Measurements from ENCODE around the gene NRG3.
"Not testable (repeated sequence)": the region's sequence is repeated elsewhere in the genome, so short reads cannot be mapped to it uniquely, and the experiment has no call there.

The NRG3 gene

DNA sequence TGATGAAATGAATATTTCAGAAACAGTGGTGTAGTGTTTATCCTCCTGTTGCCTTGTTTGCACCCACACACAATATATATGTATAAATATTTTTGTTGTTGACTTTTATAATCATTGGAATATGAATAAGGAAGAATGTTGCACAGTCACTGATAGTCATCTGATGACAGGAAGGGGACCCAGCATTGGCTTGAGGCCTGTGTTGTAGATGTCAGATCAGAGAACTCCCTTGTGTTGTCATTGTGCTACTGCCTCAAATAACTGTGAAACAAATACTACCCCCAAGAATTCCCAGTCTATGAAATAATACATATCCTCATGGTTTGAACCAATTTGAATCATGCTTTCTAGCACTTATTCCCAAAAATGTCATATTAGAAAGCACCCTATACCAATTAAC is 84.0 kb downstream of the NRG3 start:
- no peak for DNase-seq (ENCODE audit: low read depth in 3 of 3)

- DNase-seq (ENCODE audit: low read depth in 3 of 3), result no peak
These were observed 86.6 kb downstream of the NRG3 start for GRCh38 chr10:81961451-81962184.

DNA sequence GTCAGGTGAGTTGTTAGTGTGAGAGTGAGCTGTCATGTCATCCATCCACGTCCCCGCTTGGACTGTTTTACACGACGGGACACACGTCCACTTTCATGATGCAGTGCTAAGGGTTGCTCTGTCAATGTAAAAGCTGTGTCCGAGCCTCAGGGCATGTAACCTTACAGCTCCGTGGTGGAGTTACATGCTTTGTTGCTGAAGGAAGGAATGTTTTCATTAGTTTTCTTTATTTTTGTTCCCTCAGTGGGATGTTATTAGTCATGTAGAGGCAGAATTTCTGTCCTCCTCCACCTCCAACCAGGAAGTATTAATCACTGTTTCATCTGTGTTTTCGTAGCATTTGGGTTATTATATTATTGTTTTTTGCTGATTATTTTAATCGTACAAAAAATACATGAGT is 88.6 kb downstream of the NRG3 start:
- no peak for DNase-seq (ENCODE audit: low read depth in 3 of 3)

DNA sequence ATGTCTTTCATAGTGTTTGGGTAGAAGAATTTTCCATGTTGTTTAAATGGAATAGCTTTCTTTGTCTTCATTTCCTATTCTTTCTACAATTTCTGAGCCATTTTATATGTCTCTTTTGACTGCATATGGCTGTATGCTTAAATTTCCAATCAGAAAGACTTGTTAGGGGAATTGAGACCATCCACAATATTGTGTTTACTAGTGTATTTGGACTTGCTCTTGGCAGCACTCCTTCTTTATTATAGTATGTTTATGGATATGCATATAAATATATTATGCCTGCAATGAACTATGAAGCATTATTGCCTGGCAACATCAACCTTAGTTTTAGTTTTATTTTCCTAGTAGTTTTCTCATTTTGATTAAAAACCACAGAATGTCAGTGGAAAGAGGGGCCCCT is 92.7 kb downstream of the NRG3 start:
- DNase-seq (ENCODE audit: low read depth in 3 of 3), result no peak

- no peak for DNase-seq (ENCODE audit: low read depth in 3 of 3)
These were observed 94.1 kb downstream of the NRG3 start for GRCh38 chr10:81969136-81969535.

DNA sequence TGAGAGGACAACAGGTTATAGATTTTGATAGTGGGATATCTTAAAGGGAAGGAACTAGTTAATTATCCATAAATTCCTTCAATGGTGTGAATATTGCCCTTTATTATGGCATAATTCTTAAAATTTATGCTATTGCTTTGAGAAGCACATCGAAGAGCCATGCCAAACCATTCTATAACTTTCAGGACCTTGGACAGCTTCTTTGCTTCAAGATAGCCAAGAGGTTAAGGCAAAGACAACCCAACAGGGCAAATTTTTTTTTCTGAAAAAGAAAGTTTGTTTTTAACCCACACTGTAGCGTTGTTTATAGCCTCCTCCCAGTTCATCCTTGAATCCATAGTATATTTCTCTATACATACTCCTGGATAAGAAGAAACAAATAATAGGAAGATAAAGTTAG is 103.2 kb downstream of the NRG3 start:
- DNase-seq (ENCODE audit: low read depth in 3 of 3), result no peak

DNA sequence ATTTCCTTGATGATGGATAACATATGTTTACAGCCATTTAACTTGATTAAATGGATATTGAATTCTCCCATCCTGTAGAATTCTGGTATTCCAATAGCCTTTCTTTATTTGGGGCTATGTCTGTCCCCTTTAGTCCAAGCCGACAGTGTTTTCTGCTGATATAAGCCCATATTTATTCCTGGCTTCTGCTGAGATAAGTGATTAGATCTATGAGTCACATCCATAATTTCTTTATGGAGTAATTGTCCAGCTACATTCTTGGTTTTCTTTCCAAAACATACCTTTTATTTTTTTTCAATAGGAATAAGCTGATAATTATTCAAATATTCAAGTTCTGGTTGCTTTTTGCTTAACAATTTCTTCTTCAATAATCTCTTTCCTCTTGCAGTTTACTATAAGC is 106.7 kb downstream of the NRG3 start:
- DNase-seq (ENCODE audit: low read depth in 3 of 3), result no peak

DNA sequence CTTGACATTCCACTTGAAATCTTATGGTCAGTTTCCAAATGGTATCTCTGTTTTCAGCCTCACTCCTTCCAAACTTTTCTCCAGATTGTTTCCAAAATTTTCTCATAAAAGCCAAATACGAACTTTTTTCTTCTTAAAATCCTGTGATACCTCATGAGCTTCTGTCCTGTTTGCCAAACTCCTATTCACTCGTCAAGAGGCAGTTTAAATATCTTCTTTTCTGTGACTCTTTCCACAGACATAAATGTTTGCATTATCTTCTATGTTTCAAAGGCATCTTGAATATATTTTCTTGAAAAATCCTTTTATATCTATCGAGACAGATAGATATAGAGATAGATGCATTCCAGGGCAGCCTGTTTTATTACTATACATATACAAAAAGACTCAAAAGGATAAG is 109.4 kb downstream of the NRG3 start:
- no peak for DNase-seq (ENCODE audit: low read depth in 3 of 3)

DNA sequence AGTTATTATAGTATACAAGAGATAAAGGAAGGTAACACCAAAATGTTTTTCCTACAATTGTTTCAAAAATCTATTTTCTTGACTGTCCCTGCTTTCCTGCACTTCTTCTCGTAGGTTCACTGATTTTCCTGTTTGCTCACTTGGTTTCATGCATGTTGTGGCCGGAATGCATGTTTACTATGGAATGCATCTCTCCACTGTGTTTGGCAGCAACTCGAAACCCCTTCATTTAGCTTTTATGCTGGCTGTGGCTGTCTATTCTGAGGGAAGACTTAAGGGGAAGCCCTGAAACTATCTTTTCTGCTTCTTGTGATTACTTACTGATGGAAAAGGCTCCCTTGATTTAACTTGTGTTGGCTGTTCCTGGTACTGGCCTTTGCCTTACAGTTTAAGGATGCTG is 120.3 kb downstream of the NRG3 start:
- DNase-seq (ENCODE audit: low read depth in 3 of 3), result no peak

DNA sequence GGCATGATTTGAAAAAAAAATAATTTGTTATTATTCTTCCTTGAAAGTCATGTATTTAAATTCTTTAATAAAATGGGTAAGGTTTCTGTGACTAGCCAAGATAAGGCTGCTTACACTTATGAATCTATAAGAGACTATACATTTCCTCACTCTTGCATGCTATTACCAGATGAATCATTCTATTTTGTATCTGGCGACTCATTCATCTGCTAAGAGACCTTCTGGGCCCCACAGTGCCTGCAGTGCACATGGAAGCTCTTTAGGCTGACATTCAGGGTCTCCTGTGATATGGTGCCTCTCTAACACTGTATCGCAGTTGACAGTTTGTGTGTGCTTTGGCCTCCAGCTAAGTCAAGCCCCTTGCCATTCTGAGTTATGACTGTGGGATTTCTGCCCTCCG is 121.9 kb downstream of the NRG3 start:
- DNase-seq (ENCODE audit: low read depth in 3 of 3), result no peak

- DNase-seq (ENCODE audit: low read depth in 3 of 3), result no peak
These were observed 146.0 kb downstream of the NRG3 start for GRCh38 chr10:82020999-82021398.

- no peak for DNase-seq (ENCODE audit: low read depth in 3 of 3)
These were observed 152.7 kb downstream of the NRG3 start for GRCh38 chr10:82027711-82028110.

DNA sequence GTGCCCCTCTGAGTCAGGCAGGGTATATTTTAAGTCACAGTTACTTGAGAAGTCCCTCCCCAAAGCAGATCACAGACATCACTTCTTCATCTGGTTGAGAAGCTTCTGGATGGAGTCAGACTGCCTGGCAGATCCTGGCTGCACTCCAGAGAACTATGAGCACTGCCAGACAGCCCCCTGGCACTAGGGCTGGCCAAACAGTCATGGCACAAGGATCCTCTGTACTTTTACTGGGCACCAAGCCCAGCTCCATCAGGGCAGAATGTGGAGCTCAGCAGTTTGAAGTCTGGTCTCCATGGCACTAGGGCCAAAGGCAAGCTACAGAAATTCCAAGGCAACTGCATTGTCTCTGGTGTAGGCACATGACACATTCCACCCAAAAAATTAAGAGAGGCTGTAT is 162.1 kb downstream of the NRG3 start:
- DNase-seq (ENCODE audit: low read depth in 3 of 3), result no peak

DNA sequence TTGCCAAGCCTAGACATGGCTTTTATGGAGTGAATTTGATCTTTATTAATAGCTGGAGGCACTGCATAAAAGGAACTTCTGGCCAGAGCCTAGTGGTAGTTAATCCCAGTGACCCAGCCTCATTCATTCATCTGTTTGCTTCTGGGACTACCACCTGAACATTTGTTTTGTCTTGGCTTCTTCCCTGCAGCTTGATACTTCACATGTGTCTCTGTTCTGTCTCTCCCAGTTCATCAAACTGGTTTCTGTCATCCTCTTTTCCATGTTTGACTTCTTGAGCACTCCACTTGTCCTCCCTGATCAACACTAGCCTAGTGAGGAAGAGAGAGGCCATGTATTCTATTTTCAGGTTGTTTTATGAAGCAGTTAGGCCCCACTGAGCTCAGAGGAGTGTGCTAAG is 163.6 kb downstream of the NRG3 start:
- no peak for DNase-seq (ENCODE audit: low read depth in 3 of 3)

- no peak for DNase-seq (ENCODE audit: low read depth in 3 of 3)
These were observed 165.3 kb downstream of the NRG3 start for GRCh38 chr10:82040336-82040735.

DNA sequence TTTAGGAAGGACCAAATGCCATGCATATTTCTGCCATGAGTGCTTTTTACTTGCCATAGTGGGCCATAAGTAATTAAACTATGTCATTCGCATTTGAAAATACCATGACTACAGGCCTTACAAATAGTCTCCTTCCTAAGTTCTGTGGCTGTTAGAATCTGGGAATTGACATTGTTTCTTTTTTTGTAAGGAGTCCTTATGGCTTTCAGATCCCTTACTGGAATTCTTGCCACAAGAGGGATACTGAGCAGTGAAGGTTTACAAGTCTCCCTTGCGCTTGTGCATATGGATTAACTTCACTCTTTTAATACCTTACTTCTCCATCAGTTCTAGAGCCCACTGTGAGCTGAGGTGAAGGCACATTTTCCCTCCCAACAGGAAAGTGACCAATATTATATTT is 166.0 kb downstream of the NRG3 start:
- DNase-seq (ENCODE audit: low read depth in 3 of 3), result no peak

DNA sequence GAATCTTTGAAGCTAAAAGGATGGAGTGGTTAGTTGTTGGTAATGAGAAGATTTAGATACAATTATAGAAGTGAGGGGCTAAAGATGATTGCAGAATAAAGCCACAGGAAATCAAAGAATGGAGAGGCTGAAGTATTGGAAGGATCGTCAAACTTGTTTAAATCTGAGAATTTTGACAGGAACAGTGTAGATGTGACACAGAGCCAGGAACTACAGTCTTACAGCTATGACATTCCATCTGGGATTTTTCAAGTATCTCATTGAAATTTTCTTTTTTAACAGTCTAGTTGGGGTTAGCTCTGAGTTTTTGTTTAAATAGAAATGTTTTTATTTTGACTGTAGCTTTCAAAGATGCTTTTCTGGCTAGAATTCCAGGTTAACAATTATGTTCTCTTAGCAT is 181.4 kb downstream of the NRG3 start:
- DNase-seq (ENCODE audit: low read depth in 3 of 3), result no peak

GRCh38 chr10:82067192-82067591 is 192.2 kb downstream of the NRG3 start:
- DNase-seq (ENCODE audit: low read depth in 3 of 3), result not testable (repeated sequence)

DNA sequence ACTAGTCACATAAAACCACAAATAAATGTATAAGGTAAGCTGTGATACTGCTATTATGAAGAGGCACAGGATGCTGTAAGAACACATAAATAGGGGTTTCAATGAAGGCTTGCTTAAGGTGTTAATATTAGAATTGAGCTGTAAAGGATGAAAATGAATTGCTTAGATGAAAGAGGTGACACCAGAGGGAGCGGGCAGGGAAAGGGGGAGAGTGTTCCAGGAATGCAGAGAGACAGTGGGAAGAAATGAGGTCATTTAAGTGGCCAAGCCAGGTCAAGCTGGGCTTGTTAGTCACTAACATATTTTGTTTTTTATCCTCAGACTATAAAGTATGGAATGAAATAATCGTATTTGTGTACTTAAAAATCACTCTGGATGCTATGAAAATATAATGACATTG is 193.5 kb downstream of the NRG3 start:
- no peak for DNase-seq (ENCODE audit: low read depth in 3 of 3)

- no peak for DNase-seq (ENCODE audit: low read depth in 3 of 3)
These were observed 196.2 kb downstream of the NRG3 start for GRCh38 chr10:82071231-82071630.

DNA sequence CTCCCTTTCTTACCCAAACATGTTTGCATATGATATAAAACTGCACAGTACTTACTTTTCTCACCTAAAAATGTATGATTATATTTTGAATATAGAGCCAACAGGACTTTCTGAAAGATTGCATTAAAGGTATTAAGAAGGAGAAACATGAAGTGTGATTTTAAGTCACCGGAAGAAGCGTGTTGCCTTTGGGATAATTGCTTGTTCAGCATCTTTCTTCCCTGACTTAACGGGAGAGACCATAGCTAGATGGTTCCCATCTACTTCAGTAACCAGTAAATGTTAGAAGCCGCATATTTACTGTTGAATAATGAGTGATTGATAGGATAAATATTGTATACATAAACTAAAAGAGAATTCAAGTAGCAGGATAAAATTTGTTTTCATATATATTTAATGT is 197.1 kb downstream of the NRG3 start:
- no peak for DNase-seq (ENCODE audit: low read depth in 3 of 3)

DNA sequence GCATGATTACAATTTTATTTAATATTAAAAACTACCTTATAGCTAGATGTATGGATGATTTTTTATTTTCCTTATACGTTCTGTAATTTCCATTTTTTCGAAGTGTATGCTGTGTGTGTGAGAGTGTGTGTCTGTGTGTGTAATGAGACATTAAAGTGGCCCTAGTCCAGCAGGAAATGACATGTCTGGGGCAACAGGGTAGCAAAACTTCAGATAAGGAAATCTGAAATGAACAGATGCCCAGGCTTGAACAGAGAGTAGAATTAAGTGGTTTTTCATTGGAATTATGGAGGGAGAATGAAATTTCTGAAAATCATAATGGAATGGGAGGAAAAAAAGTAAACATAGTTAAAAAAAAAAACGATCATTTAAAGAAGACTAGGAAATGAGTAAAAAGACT is 200.6 kb downstream of the NRG3 start:
- no peak for DNase-seq (ENCODE audit: low read depth in 3 of 3)

GRCh38 chr10:82084496-82084895 is 209.5 kb downstream of the NRG3 start:
- no peak for DNase-seq (ENCODE audit: low read depth in 3 of 3)

DNA sequence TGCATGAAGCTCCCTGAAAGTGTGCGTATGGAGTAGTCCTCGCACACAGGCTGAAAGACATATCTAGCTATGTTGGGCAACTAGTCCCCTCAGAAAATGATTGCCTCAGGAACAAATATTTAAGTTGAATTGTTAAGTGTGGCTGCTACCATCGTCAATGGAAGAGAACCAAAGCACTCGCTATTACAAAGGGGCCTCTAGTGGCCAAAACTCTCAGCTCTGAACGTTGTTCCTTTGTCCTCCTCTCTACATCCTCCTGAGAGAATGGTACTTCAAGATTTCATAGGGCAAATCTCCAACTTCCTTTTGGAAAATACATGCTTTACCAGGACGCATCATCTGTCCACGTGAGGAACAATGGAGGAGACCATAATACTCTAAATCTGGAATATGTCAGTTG is 209.9 kb downstream of the NRG3 start:
- no peak for DNase-seq (ENCODE audit: low read depth in 3 of 3)

All from stimulated activated CD4-positive, alpha-beta T cell treated with anti-CD3 and anti-CD28 coated beads, TNF-alpha, amount 100 ng/mL, for 48 hours (primary cell).